H9 (cell line): ENCODE data around the gene GFI1B. TPM values are rescaled to one million over a fixed set of nuclear protein-coding genes. Genes with fewer than 3 reads are reported as not detected.

ENCODE experiments used
- DNase-seq: peaks from one replicate; pipeline ENCODE4 v3.0.0-alpha.2; 2017
- H2AFZ ChIP-seq: one replicate; pipeline ENCODE4 v1.6.1; 2013; ENCODE audit warnings: mild to moderate bottlenecking, low read length, control low read depth, moderate library complexity
- H2AK5ac ChIP-seq: 2 replicates; pipeline ENCODE4 v1.6.1; 2013; ENCODE audit warnings: low read length, control low read depth, mixed read lengths; ENCODE audit not compliant: insufficient read length
- H2BK120ac ChIP-seq: one replicate; pipeline ENCODE4 v1.6.1; 2013; ENCODE audit warnings: low read depth, mild to moderate bottlenecking, low read length, control low read depth, inconsistent platforms; ENCODE audit not compliant: poor library complexity, severe bottlenecking
- H2BK12ac ChIP-seq: 2 replicates; pipeline ENCODE4 v1.6.1; 2013; ENCODE audit warnings: low read length, control low read depth, mixed read lengths, low read depth; ENCODE audit not compliant: insufficient read length
- H2BK15ac ChIP-seq: 2 replicates; pipeline ENCODE4 v1.6.1; 2013; ENCODE audit warnings: low read depth, low read length, control low read depth
- H2BK20ac ChIP-seq: one replicate; pipeline ENCODE4 v1.6.1; 2013; ENCODE audit warnings: low read depth, mild to moderate bottlenecking, low read length, control low read depth, inconsistent platforms; ENCODE audit not compliant: poor library complexity, severe bottlenecking
- H2BK5ac ChIP-seq: 2 replicates; pipeline ENCODE4 v1.6.1; 2013; ENCODE audit warnings: low read length, control low read depth, mixed read lengths; ENCODE audit not compliant: insufficient read length
- H3K14ac ChIP-seq: 2 replicates; pipeline ENCODE4 v1.6.1; 2013; ENCODE audit warnings: low read length, control low read depth; ENCODE audit not compliant: insufficient read depth
- H3K18ac ChIP-seq: 2 replicates; pipeline ENCODE4 v1.6.1; 2013; ENCODE audit warnings: low read depth, mild to moderate bottlenecking, mixed read lengths, low read length, control low read depth; ENCODE audit not compliant: insufficient read length
- H3K23ac ChIP-seq: 2 replicates; pipeline ENCODE4 v1.6.1; 2013; ENCODE audit warnings: low read length, control low read depth, mixed read lengths, low read depth; ENCODE audit not compliant: insufficient read length
- H3K23me2 ChIP-seq: 2 replicates; pipeline ENCODE4 v1.6.1; 2013; ENCODE audit warnings: low read depth, mild to moderate bottlenecking, mixed read lengths, low read length, control low read depth; ENCODE audit not compliant: insufficient read length, poor library complexity, severe bottlenecking
- H3K27ac ChIP-seq: 2 replicates; pipeline ENCODE4 v1.5.1; 2013; ENCODE audit warnings: low read length, control low read depth, mixed read lengths, low read depth; ENCODE audit not compliant: insufficient read length
- H3K27me3 ChIP-seq: 2 replicates; pipeline ENCODE4 v1.6.1; 2013; ENCODE audit warnings: low read length, control low read depth, inconsistent platforms; ENCODE audit not compliant: insufficient read depth
- H3K4ac ChIP-seq: 2 replicates; pipeline ENCODE4 v1.6.1; 2013; ENCODE audit warnings: low read depth, mild to moderate bottlenecking, control low read depth, inconsistent platforms, low read length, moderate library complexity
- H3K4me1 ChIP-seq: 2 replicates; pipeline ENCODE4 v1.6.1; 2013; ENCODE audit warnings: low read length, control low read depth, inconsistent platforms; ENCODE audit not compliant: insufficient read depth
- H3K4me2 ChIP-seq: 2 replicates; pipeline ENCODE4 v1.6.1; 2013; ENCODE audit warnings: low read length, control low read depth, mixed read lengths; ENCODE audit not compliant: insufficient read length, insufficient read depth
- H3K56ac ChIP-seq: 2 replicates; pipeline ENCODE4 v1.6.1; 2013; ENCODE audit warnings: low read depth, mild to moderate bottlenecking, mixed read lengths, low read length, control low read depth; ENCODE audit not compliant: insufficient read length
- H3K79me1 ChIP-seq: 2 replicates; pipeline ENCODE4 v1.6.1; 2013; ENCODE audit warnings: low read depth, mild to moderate bottlenecking, moderate library complexity, low read length, control low read depth, inconsistent platforms; ENCODE audit not compliant: insufficient read depth, poor library complexity, severe bottlenecking
- H3K79me2 ChIP-seq: 2 replicates; pipeline ENCODE4 v1.6.1; 2013; ENCODE audit warnings: low read length, control low read depth, inconsistent platforms; ENCODE audit not compliant: insufficient read depth
- H3K9ac ChIP-seq: 2 replicates; pipeline ENCODE4 v1.6.1; 2013; ENCODE audit warnings: low read length, control low read depth, mixed read lengths; ENCODE audit not compliant: insufficient read length; ENCODE audit errors: extremely low read depth
- H3K9me3 ChIP-seq: one replicate; pipeline ENCODE4 v1.6.1; 2013; ENCODE audit warnings: low read depth, low read length, inconsistent platforms; ENCODE audit not compliant: control insufficient read depth
- H3T11ph ChIP-seq: one replicate; pipeline ENCODE4 v1.6.1; 2013; ENCODE audit warnings: mild to moderate bottlenecking, low read length, control low read depth, inconsistent platforms
- H4K20me1 ChIP-seq: one replicate; pipeline ENCODE4 v1.6.1; 2013; ENCODE audit not compliant: control insufficient read depth, insufficient read length, insufficient read depth
- H4K5ac ChIP-seq: 2 replicates; pipeline ENCODE4 v1.6.1; 2013; ENCODE audit warnings: low read depth, mild to moderate bottlenecking, mixed read lengths, low read length, control low read depth; ENCODE audit not compliant: insufficient read length
- H4K8ac ChIP-seq: replicated peaks from 2 replicates; pipeline ENCODE4 v1.6.1; 2013; ENCODE audit warnings: low read length, control low read depth, mixed read lengths, low read depth; ENCODE audit not compliant: insufficient read length
- H4K91ac ChIP-seq: 2 replicates; pipeline ENCODE4 v1.6.1; 2013; ENCODE audit warnings: low read depth, mild to moderate bottlenecking, moderate library complexity, mixed read lengths, low read length, control low read depth; ENCODE audit not compliant: insufficient read length
- H3K27ac Mint-ChIP-seq, 3 experiments: 2 replicates in 2 of 3; 3 replicates in 1 of 3; pipeline ENCODE4 v1.8.0; 2020 to 2021; ENCODE audit warnings: mixed read lengths in 3 of 3, mild to moderate bottlenecking in 1 of 3, moderate library complexity in 1 of 3
- H3K27me3 Mint-ChIP-seq: 2 replicates; pipeline ENCODE4 v1.8.0; 2021; ENCODE audit warnings: low read depth, mild to moderate bottlenecking, moderate library complexity, mixed read lengths
- H3K36me3 Mint-ChIP-seq, 3 experiments: 2 replicates in 2 of 3; 3 replicates in 1 of 3; pipeline ENCODE4 v1.8.0; 2020 to 2021; ENCODE audit warnings: low read depth in 3 of 3, mixed read lengths in 3 of 3; ENCODE audit not compliant: insufficient read depth in 1 of 3
- H3K4me1 Mint-ChIP-seq, 2 experiments: 2 replicates each; pipeline ENCODE4 v1.8.0; 2020; ENCODE audit warnings: mixed read lengths in 2 of 2
- H3K4me3 Mint-ChIP-seq, 2 experiments: 2 replicates in 1 of 2; 3 replicates in 1 of 2; pipeline ENCODE4 v1.8.0; 2020 to 2021; ENCODE audit warnings: mild to moderate bottlenecking in 2 of 2, mixed read lengths in 2 of 2, moderate library complexity in 1 of 2
- H3K9me3 Mint-ChIP-seq, 2 experiments: 2 replicates in 1 of 2; 3 replicates in 1 of 2; pipeline ENCODE4 v1.8.0; 2020; ENCODE audit warnings: mild to moderate bottlenecking in 2 of 2, mixed read lengths in 2 of 2, moderate library complexity in 1 of 2
- WGBS: extraction: QIAGEN DNeasy Blood & Tissue Kit; methylation state at CpG from one replicate; pipeline ENCODE4 v1.1.7; 2013; ENCODE audit warnings: missing lambda C conversion rate, low lambda C conversion rate, mixed read lengths; ENCODE audit not compliant: insufficient read length; ENCODE audit errors: extremely low coverage; 5-methylcytosine and 5-hydroxymethylcytosine counted together
- total RNA-seq: library from RNA; stranded (reverse); gene quantifications from 2 replicates; pipeline ENCODE4 v1.2.1, GENCODE V29; 2021
- TF ChIP-seq, protein P1 (sequence below): fragments of 200-600 bp; sonication (generic); conservative IDR thresholded peaks from 3 replicates; pipeline ENCODE4 v1.8.0; 2021; ENCODE audit warnings: antibody characterized with exemption, mild to moderate bottlenecking

The GFI1B gene
- total RNA-seq, 1 experiment from 2014 or later, result not detected

DNA sequence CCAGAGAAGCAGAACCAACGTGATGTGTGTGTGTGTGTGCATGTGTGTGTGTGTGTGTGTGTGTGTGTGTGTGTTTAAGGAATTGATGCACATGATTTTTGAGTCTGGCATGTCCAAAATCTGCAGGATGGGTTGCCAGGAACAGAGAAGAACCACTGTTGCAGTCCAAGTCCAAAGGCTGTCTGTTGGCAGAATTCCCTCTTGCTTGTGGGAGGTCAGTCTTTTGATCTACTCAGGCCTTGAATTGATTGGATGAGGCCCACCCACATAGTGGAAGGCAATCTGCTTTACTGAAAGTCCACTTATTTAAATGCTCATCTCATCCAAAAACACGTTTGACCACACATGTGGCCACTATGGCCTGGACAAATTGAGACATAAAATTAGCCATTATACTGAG, 22.7 kb upstream of the GFI1B start:
- Histone ChIP-seq H3K79me1 (no peaks in the 10 kb centered on the region), H2BK15ac (no peak overlapping the region), H3K27me3 (no peaks in the 10 kb centered on the region), H2BK5ac (no peak overlapping the region), H2AFZ (no peak overlapping the region), H3K4ac (no peak overlapping the region), H4K8ac (no peak overlapping the region), H3K27ac (no peak overlapping the region), H2BK120ac (no peak overlapping the region), H2AK5ac (no peak overlapping the region), H3K79me2 (no peaks in the 10 kb centered on the region), H3K4me1 (no peaks in the 10 kb centered on the region), H4K91ac (no peak overlapping the region), H3K9me3 (no peaks in the 10 kb centered on the region), H2BK12ac (no peak overlapping the region), H3K56ac (no peak overlapping the region), H3K9ac (no peak overlapping the region), H4K5ac (no peak overlapping the region), H3T11ph (no peak overlapping the region), H3K23me2 (no peaks in the 10 kb centered on the region), H2BK20ac (no peak overlapping the region), H3K23ac (no peak overlapping the region), H3K14ac (no peak overlapping the region), H4K20me1 (no peaks in the 10 kb centered on the region), H3K18ac (no peak overlapping the region), H3K4me2 (no peak overlapping the region)
- DNase-seq, result no peak
- TF ChIP-seq, protein P1, sequence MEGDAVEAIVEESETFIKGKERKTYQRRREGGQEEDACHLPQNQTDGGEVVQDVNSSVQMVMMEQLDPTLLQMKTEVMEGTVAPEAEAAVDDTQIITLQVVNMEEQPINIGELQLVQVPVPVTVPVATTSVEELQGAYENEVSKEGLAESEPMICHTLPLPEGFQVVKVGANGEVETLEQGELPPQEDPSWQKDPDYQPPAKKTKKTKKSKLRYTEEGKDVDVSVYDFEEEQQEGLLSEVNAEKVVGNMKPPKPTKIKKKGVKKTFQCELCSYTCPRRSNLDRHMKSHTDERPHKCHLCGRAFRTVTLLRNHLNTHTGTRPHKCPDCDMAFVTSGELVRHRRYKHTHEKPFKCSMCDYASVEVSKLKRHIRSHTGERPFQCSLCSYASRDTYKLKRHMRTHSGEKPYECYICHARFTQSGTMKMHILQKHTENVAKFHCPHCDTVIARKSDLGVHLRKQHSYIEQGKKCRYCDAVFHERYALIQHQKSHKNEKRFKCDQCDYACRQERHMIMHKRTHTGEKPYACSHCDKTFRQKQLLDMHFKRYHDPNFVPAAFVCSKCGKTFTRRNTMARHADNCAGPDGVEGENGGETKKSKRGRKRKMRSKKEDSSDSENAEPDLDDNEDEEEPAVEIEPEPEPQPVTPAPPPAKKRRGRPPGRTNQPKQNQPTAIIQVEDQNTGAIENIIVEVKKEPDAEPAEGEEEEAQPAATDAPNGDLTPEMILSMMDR, result no peak
- WGBS, result no CpG with 5 or more reads among the region's 2 CpGs
- Mint-ChIP-seq H3K27ac (no peak overlapping the region), H3K4me3 (no peak overlapping the region), H3K9me3 (peaks cover 0 to 2% of the 10 kb centered on the region in 2 experiments; a peak in 1 of 5 replicates), H3K36me3 (no peaks in the 10 kb centered on the region), H3K4me1 (no peaks in the 10 kb centered on the region), H3K27me3 (peaks cover 28% of the 10 kb centered on the region)
